Putamen (tissue), 1 donor: ENCODE results near the gene CCDC57.

Experiments used
- DNase-seq: peaks from one replicate; pipeline ENCODE4 v3.0.0-alpha.2; 2016; ENCODE audit warnings: low spot score

The CCDC57 gene

GRCh38 chr17:82106688-82107305 lies 105.8 kb downstream of the CCDC57 start:
- no peak for DNase-seq

GRCh38 chr17:82105882-82106687 lies 106.6 kb downstream of the CCDC57 start:
- no peak for DNase-seq

- no peak for DNase-seq
Measured at GRCh38 chr17:82105417-82105881, 107.2 kb downstream of the CCDC57 start.

GRCh38 chr17:82104797-82105416 lies 107.7 kb downstream of the CCDC57 start:
- no peak for DNase-seq

GRCh38 chr17:82103553-82104451 lies 108.8 kb downstream of the CCDC57 start:
- DNase-seq, result no peak

- DNase-seq, result no peak
Measured at GRCh38 chr17:82101767-82102679, 110.6 kb downstream of the CCDC57 start.

GRCh38 chr17:82101301-82101715 lies 111.3 kb downstream of the CCDC57 start:
- DNase-seq, result no peak

- no peak for DNase-seq
Measured at GRCh38 chr17:82100502-82101298, 111.9 kb downstream of the CCDC57 start.

GRCh38 chr17:82098939-82099763 lies 113.5 kb downstream of the CCDC57 start:
- DNase-seq, result no peak

- DNase-seq, result peak; percentile 95
Measured at GRCh38 chr17:82098169-82098938, 114.3 kb downstream of the CCDC57 start, which contains the start of gene FASN. Gene FASN, minus strand, starts transcription at chr17:82098236. Its CDS starts 1,791 bp downstream, at chr17:82096445.

GRCh38 chr17:82097919-82098168 lies 114.8 kb downstream of the CCDC57 start:
- DNase-seq, result no peak

GRCh38 chr17:82097184-82097918 lies 115.3 kb downstream of the CCDC57 start:
- DNase-seq, result no peak

- DNase-seq, result no peak
Measured at GRCh38 chr17:82096709-82097183, 115.9 kb downstream of the CCDC57 start.

GRCh38 chr17:82095777-82096708 lies 116.6 kb downstream of the CCDC57 start:
- DNase-seq, result no peak

GRCh38 chr17:82094931-82095776 lies 117.5 kb downstream of the CCDC57 start:
- DNase-seq, result no peak
